GM12878 (cell line): Measurements from ENCODE around the gene SPPL3. TPM values are rescaled to one million over a fixed set of nuclear protein-coding genes. Genes with fewer than 3 reads are reported as not detected.

Experiments
- ATAC-seq: fragments of 200-7000 bp; cut with Tn5 transposase; 3 replicates; pipeline ENCODE4 v1.9.1; 2020; ENCODE audit warnings: mild to moderate bottlenecking, moderate library complexity
- BruUV-seq: library from RNA; stranded (reverse); fragments of 400-500 nt; replicated peaks from 2 replicates; lab custom pipeline; 2021; lab: Mats Ljungman, UMichigan
- CTCF ChIA-PET: fragments of 300-600 bp; sonication (Branson Sonifier 250); formaldehyde crosslinking; extraction: SDS; loops from one replicate; lab custom pipeline; 2021; ENCODE audit warnings: inconsistent platforms; lab: Yijun Ruan, JAX
- POLR2A ChIA-PET: fragments of 350-600 bp; formaldehyde crosslinking; extraction: SDS; loops from one replicate; lab custom pipeline; 2021; ENCODE audit warnings: inconsistent platforms; lab: Charles Lee
- RAD21 ChIA-PET: fragments of 300-600 bp; sonication (Branson Sonifier 250); formaldehyde crosslinking; loops from one replicate; lab custom pipeline; 2023; ENCODE audit warnings: antibody characterized with exemption; ENCODE audit not compliant: unreplicated experiment; lab: Charles Lee
- SMC1A ChIA-PET: fragments of 300-600 bp; sonication (Branson Sonifier 250); formaldehyde crosslinking; loops from one replicate; lab custom pipeline; 2023; ENCODE audit not compliant: unreplicated experiment, uncharacterized antibody; lab: Charles Lee
- DNase-seq: peaks from one replicate; pipeline ENCODE4 v3.0.0-alpha.2; 2011; ENCODE audit warnings: low read depth, low spot score
- FAIRE-seq: peaks from 3 replicates; lab custom pipeline; 2011; peaks lifted over from hg19 to GRCh38; lab: Jason Lieb, UNC
- H2AFZ ChIP-seq: 2 replicates; pipeline ENCODE4 v1.6.0; 2011; ENCODE audit warnings: low read depth, low read length, control low read depth; ENCODE audit not compliant: control insufficient read depth
- H3K27ac ChIP-seq: 2 replicates; pipeline ENCODE4 v1.5.1; 2011; ENCODE audit warnings: control low read depth; ENCODE audit not compliant: control insufficient read depth, insufficient read depth
- H3K27me3 ChIP-seq, 2 experiments: replicated peaks in 1 of 2; 2 replicates each; pipeline versions ENCODE4 v1.6.0 to v1.6.1; 2011; ENCODE audit warnings: low read length in 1 of 2; ENCODE audit not compliant: control insufficient read depth in 2 of 2, insufficient read depth in 2 of 2
- H3K36me3 ChIP-seq, 2 experiments: 2 replicates each; pipeline ENCODE4 v1.5.1; 2011; ENCODE audit warnings: low read length in 1 of 2; ENCODE audit not compliant: control insufficient read depth in 2 of 2, insufficient read depth in 2 of 2
- H3K4me1 ChIP-seq: 2 replicates; pipeline ENCODE4 v1.6.1; 2011; ENCODE audit warnings: mild to moderate bottlenecking, low read length, moderate library complexity, mixed read lengths; ENCODE audit not compliant: control insufficient read depth, insufficient read depth
- H3K4me2 ChIP-seq: 2 replicates; pipeline ENCODE4 v1.6.0; 2011; ENCODE audit warnings: control low read depth; ENCODE audit not compliant: control insufficient read depth, insufficient read depth
- H3K4me3 ChIP-seq: fragments of 200-600 bp; sonication (generic); 2 replicates; pipeline ENCODE4 v1.5.1; 2016
- H3K79me2 ChIP-seq: 2 replicates; pipeline ENCODE4 v1.6.0; 2011; ENCODE audit warnings: low read length; ENCODE audit not compliant: control insufficient read depth, insufficient read depth
- H3K9ac ChIP-seq: 2 replicates; pipeline ENCODE4 v1.8.0; 2011; ENCODE audit warnings: low read length, control low read depth, mixed read lengths; ENCODE audit not compliant: control insufficient read depth, insufficient read depth
- H3K9me3 ChIP-seq: replicated peaks from 3 replicates; pipeline ENCODE4 v1.5.1; 2011; ENCODE audit warnings: mild to moderate bottlenecking, low read length; ENCODE audit not compliant: control insufficient read depth, insufficient read depth
- H4K20me1 ChIP-seq: 2 replicates; pipeline ENCODE4 v1.6.0; 2011; ENCODE audit not compliant: control insufficient read depth, insufficient read depth
- BCL11A ChIP-seq: IDR thresholded peaks from 2 replicates; pipeline ENCODE4 v1.6.1; 2011; ENCODE audit warnings: low read depth, low read length
- BMI1 ChIP-seq: fragments of 450-650 bp; IDR thresholded peaks from 2 replicates; pipeline ENCODE4 v1.6.1; 2016; ENCODE audit warnings: mild to moderate bottlenecking, moderate library complexity, borderline replicate concordance
- ESRRA ChIP-seq: IDR thresholded peaks from 2 replicates; pipeline ENCODE4 v1.6.1; 2012; ENCODE audit warnings: mild to moderate bottlenecking, low read length, improper control_type of control experiment
- MTA3 ChIP-seq: IDR thresholded peaks from 2 replicates; pipeline ENCODE4 v1.6.1; 2012; ENCODE audit warnings: low read length, inconsistent platforms, borderline replicate concordance
- NFYA ChIP-seq: IDR thresholded peaks from 2 replicates; pipeline ENCODE4 v1.6.1; 2011; ENCODE audit warnings: low read depth, mild to moderate bottlenecking, low read length, improper control_type of control experiment, borderline replicate concordance
- POLR2AphosphoS5 ChIP-seq: IDR thresholded peaks from 2 replicates; pipeline ENCODE4 v1.6.1; 2011; ENCODE audit warnings: mild to moderate bottlenecking, low read length, inconsistent platforms
- RCOR1 ChIP-seq: conservative IDR thresholded peaks from 2 replicates; pipeline ENCODE4 v1.6.1; 2012; ENCODE audit warnings: low read depth, low read length, improper control_type of control experiment
- SMARCA5 ChIP-seq: fragments of 450-650 bp; IDR thresholded peaks from 2 replicates; pipeline ENCODE4 v1.6.1; 2017; ENCODE audit warnings: mild to moderate bottlenecking
- TAF1 ChIP-seq: IDR thresholded peaks from 2 replicates; pipeline ENCODE4 v1.6.1; 2011; ENCODE audit warnings: mild to moderate bottlenecking, low read depth, low read length, borderline replicate concordance
- YY1 ChIP-seq: IDR thresholded peaks from 2 replicates; pipeline ENCODE4 v1.6.1; 2011; ENCODE audit warnings: low read depth, mild to moderate bottlenecking, low read length
- WGBS: methylation state at CpG from one replicate; pipeline ENCODE4 v1.1.6; 2016; ENCODE audit warnings: low lambda C conversion rate; ENCODE audit not compliant: insufficient replicate concordance, insufficient coverage; ENCODE audit errors: missing lambda C conversion rate; 5-methylcytosine and 5-hydroxymethylcytosine counted together
- in situ Hi-C: fragments of 300-500 bp; cut with MboI; formaldehyde crosslinking; loops from 9 replicates; pipeline ENCODE4 v1.14.3; 2018; ENCODE audit warnings: mixed read lengths
- intact Hi-C: fragments of 100-400 bp; cut with micrococcal nuclease; formaldehyde crosslinking; loops from one replicate; pipeline ENCODE4 v1.14.2; 2022; ENCODE audit not compliant: unreplicated experiment
- polyA plus RNA-seq, 11 experiments: library from polyadenylated mRNA; depleted of rRNA in 4 of 11; unstranded in 6 of 11; stranded (reverse) in 5 of 11; fragments of >200 nt; fragmentation: Nextera tagmentation in 4 of 11; fragmentation: Illumina TruSeq in 1 of 11; extraction: Ambion mirVana in 4 of 11; extraction: Trizol in 1 of 11; gene quantifications; 1 replicate in 1 of 11; 2 replicates in 10 of 11; pipeline versions ENCODE4 v1.2.1 to v1.2.3, GENCODE V29; 2011 to 2016; ENCODE audit warnings: inconsistent platforms in 2 of 11, missing spikeins in 2 of 11, low read depth in 1 of 11
- total RNA-seq, 4 experiments: library from RNA; depleted of rRNA in 3 of 4; stranded (reverse); fragments of >200 nt in 3 of 4; fragmentation: Illumina TruSeq in 1 of 4; extraction: Trizol in 1 of 4; gene quantifications; 2 replicates each; pipeline versions ENCODE4 v1.2.1 to v1.2.3, GENCODE V29; 2013 to 2021
- TF ChIP-seq, protein P1 (sequence below): fragments of 450-650 bp; IDR thresholded peaks from 2 replicates; pipeline ENCODE4 v1.6.1; 2017; ENCODE audit warnings: mild to moderate bottlenecking, moderate library complexity
- TF ChIP-seq, protein P2 (sequence below): fragments of 450-650 bp; IDR thresholded peaks from 2 replicates; pipeline ENCODE4 v1.6.1; 2017; ENCODE audit warnings: mild to moderate bottlenecking
- TF ChIP-seq, protein P3 (sequence below): fragments of 450-650 bp; IDR thresholded peaks from 2 replicates; pipeline ENCODE4 v1.6.1; 2017; ENCODE audit warnings: mild to moderate bottlenecking, moderate library complexity

Gene SPPL3
- total and polyA plus RNA-seq, 10 of the 15 experiments (the other 5 are each of a cell fraction or from before 2014, with no cell fraction given) = 4.3 to 45.5 (median 11.7) TPM

DNA sequence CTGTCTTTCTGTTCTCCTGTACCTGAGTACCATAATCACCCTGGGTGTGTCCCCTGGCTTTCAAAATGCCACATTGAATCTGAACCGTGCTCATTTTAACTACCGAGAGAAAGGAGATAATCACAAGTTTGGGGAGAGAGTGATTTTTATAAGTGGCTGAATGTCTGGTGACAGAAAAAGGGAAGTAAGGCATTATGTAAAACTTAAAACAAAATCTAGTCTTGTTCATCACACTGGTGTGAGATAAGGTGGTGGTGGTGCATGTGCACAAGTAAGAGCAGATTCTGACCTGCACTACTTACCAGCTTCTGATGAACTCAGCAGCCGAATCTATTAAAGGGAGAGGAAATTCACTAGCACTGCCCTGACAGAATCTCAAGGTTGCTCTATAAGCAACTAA is 56.3 kb downstream of the SPPL3 start (continued):
- TF ChIP-seq MTA3 = no peak
- no peak for TF ChIP-seq POLR2AphosphoS5
- no peak for TF ChIP-seq BMI1
- no peak for TF ChIP-seq TAF1
- no peak for TF ChIP-seq BCL11A
- no peak for TF ChIP-seq YY1
- TF ChIP-seq, all 136 proteins: peak for 11

DNA sequence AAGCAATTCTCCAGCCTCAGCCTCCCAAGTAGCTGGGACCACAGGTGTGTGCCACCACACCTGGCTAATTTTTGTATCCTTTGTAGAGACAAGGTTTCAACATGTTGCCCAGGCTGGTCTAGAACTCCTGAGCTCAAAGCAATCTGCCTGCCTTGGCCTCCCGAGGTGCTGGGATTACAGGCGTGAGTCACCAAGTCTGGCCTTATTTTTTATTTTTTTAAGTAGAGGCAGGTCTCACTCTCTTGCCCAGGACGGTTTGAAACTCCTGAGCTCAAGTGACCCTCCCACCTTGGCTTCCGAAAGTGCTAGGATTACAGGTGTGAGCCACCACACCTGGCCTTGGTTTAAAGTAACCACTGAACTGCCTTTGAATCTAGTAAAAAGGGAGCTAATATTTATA is 56.8 kb downstream of the SPPL3 start:
- 76% methylated on average over 4 of the region's 4 CpGs for WGBS
- intact Hi-C loops = loop anchor here (5.0 kb wide), 1 partner anchor 50 kb away; no protein-coding TSS in a partner anchor
- peaks cover 65% of the 10 kb centered on the region for H3K79me2 ChIP-seq
- ChIA-PET CTCF (interaction anchor here (1.0 to 4.6 kb wide), 11 partner anchors 10 to 213 kb away, joined by 3 to 26 read pairs (median 5); no protein-coding TSS in a partner anchor), POLR2A (interaction anchor here (0.5 to 7.0 kb wide), 4 partner anchors 12 to 409 kb away, joined by 3 to 71 read pairs (median 6); no protein-coding TSS in a partner anchor), RAD21 (interaction anchor here (0.7 to 8.4 kb wide), 11 partner anchors 9 to 124 kb away, joined by 3 to 81 read pairs (median 4); partner anchors contain the start of gene SPPL3), SMC1A (interaction anchor here (0.6 to 10.4 kb wide), 12 partner anchors 10 to 162 kb away, joined by 3 to 131 read pairs (median 5); no protein-coding TSS in a partner anchor)
- H3K36me3 ChIP-seq = peaks cover 0 to 4% of the 10 kb centered on the region in 2 experiments; a peak in 1 of 4 replicates
- no peak overlapping the region; the same call in 1 of the 2 replicates for H3K9ac ChIP-seq
- H3K4me3 ChIP-seq = no peak overlapping the region; the same call in 1 of the 2 replicates
- no peaks in the 10 kb centered on the region for H3K27me3 ChIP-seq
- BruUV-seq = no TSS peak
- no peaks in the 10 kb centered on the region for H4K20me1 ChIP-seq
- DNase-seq (no peak), FAIRE-seq (no peak), ATAC-seq (peak; percentile 2)
- H3K4me1 ChIP-seq = peaks cover 65% of the 10 kb centered on the region
- in situ Hi-C loops = no loop called here
- H3K4me2 ChIP-seq = peak overlapping the region; percentile 57
- H3K9me3 ChIP-seq = no peaks in the 10 kb centered on the region; the same call in 2 of the 3 replicates
- H2AFZ ChIP-seq = no peak overlapping the region
- peak overlapping the region; percentile 73 for H3K27ac ChIP-seq
- TF ChIP-seq, protein P1, sequence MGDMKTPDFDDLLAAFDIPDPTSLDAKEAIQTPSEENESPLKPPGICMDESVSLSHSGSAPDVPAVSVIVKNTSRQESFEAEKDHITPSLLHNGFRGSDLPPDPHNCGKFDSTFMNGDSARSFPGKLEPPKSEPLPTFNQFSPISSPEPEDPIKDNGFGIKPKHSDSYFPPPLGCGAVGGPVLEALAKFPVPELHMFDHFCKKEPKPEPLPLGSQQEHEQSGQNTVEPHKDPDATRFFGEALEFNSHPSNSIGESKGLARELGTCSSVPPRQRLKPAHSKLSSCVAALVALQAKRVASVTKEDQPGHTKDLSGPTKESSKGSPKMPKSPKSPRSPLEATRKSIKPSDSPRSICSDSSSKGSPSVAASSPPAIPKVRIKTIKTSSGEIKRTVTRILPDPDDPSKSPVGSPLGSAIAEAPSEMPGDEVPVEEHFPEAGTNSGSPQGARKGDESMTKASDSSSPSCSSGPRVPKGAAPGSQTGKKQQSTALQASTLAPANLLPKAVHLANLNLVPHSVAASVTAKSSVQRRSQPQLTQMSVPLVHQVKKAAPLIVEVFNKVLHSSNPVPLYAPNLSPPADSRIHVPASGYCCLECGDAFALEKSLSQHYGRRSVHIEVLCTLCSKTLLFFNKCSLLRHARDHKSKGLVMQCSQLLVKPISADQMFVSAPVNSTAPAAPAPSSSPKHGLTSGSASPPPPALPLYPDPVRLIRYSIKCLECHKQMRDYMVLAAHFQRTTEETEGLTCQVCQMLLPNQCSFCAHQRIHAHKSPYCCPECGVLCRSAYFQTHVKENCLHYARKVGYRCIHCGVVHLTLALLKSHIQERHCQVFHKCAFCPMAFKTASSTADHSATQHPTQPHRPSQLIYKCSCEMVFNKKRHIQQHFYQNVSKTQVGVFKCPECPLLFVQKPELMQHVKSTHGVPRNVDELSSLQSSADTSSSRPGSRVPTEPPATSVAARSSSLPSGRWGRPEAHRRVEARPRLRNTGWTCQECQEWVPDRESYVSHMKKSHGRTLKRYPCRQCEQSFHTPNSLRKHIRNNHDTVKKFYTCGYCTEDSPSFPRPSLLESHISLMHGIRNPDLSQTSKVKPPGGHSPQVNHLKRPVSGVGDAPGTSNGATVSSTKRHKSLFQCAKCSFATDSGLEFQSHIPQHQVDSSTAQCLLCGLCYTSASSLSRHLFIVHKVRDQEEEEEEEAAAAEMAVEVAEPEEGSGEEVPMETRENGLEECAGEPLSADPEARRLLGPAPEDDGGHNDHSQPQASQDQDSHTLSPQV = no peak
- TF ChIP-seq ESRRA = no peak
- TF ChIP-seq SMARCA5 = peak; percentile 50; the same call in 1 of the 2 replicates
- TF ChIP-seq, protein P2, sequence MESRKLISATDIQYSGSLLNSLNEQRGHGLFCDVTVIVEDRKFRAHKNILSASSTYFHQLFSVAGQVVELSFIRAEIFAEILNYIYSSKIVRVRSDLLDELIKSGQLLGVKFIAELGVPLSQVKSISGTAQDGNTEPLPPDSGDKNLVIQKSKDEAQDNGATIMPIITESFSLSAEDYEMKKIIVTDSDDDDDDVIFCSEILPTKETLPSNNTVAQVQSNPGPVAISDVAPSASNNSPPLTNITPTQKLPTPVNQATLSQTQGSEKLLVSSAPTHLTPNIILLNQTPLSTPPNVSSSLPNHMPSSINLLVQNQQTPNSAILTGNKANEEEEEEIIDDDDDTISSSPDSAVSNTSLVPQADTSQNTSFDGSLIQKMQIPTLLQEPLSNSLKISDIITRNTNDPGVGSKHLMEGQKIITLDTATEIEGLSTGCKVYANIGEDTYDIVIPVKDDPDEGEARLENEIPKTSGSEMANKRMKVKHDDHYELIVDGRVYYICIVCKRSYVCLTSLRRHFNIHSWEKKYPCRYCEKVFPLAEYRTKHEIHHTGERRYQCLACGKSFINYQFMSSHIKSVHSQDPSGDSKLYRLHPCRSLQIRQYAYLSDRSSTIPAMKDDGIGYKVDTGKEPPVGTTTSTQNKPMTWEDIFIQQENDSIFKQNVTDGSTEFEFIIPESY = no peak
- TF ChIP-seq, protein P3, sequence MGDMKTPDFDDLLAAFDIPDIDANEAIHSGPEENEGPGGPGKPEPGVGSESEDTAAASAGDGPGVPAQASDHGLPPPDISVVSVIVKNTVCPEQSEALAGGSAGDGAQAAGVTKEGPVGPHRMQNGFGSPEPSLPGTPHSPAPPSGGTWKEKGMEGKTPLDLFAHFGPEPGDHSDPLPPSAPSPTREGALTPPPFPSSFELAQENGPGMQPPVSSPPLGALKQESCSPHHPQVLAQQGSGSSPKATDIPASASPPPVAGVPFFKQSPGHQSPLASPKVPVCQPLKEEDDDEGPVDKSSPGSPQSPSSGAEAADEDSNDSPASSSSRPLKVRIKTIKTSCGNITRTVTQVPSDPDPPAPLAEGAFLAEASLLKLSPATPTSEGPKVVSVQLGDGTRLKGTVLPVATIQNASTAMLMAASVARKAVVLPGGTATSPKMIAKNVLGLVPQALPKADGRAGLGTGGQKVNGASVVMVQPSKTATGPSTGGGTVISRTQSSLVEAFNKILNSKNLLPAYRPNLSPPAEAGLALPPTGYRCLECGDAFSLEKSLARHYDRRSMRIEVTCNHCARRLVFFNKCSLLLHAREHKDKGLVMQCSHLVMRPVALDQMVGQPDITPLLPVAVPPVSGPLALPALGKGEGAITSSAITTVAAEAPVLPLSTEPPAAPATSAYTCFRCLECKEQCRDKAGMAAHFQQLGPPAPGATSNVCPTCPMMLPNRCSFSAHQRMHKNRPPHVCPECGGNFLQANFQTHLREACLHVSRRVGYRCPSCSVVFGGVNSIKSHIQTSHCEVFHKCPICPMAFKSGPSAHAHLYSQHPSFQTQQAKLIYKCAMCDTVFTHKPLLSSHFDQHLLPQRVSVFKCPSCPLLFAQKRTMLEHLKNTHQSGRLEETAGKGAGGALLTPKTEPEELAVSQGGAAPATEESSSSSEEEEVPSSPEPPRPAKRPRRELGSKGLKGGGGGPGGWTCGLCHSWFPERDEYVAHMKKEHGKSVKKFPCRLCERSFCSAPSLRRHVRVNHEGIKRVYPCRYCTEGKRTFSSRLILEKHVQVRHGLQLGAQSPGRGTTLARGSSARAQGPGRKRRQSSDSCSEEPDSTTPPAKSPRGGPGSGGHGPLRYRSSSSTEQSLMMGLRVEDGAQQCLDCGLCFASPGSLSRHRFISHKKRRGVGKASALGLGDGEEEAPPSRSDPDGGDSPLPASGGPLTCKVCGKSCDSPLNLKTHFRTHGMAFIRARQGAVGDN = no peak
- no peak for TF ChIP-seq NFYA
- no peak for TF ChIP-seq RCOR1
